Thyroid gland (tissue), 4 donors: ENCODE measurements around the gene B3GNT8.

ENCODE experiments used
- CTCF ChIP-seq, 6 experiments: fragments of 200-600 bp in 3 of 6; fragments of 450-650 bp in 3 of 6; sonication (generic) in 3 of 6; IDR thresholded peaks; one replicate each; pipeline ENCODE4 v1.5.1; 2016 to 2019; ENCODE audit warnings: antibody characterized with exemption in 6 of 6, mild to moderate bottlenecking in 2 of 6, inconsistent platforms in 1 of 6, moderate library complexity in 1 of 6
- POLR2A ChIP-seq, 2 donors: fragments of 450-650 bp; IDR thresholded peaks; one replicate each; pipeline ENCODE4 v1.6.1; 2017; ENCODE audit warnings: antibody characterized with exemption in 2 of 2, mild to moderate bottlenecking in 2 of 2, moderate library complexity in 1 of 2

- TF ChIP-seq CTCF (IDR thresholded peaks at IDR 0.05) = no peak
- TF ChIP-seq POLR2A (IDR thresholded peaks at IDR 0.05) = no peak
Observed at GRCh38 chr19:41422955-41423354, 4.2 kb downstream of the B3GNT8 start.
